HFFc6 (cell line): ENCODE data around the gene RPS6KA1. TPM values are rescaled to one million over a fixed set of nuclear protein-coding genes. Genes with fewer than 3 reads are reported as not detected.
A peak's percentile ranks its signal among the peaks of the same experiment; 100 is the strongest.

Source experiments
- DNase-seq: peaks from one replicate; pipeline ENCODE4 v3.0.0-alpha.2; 2018
- H3K27ac Mint-ChIP-seq: 2 replicates; pipeline ENCODE4 v1.8.0; 2020; ENCODE audit warnings: mild to moderate bottlenecking, mixed read lengths
- H3K27me3 Mint-ChIP-seq: 2 replicates; pipeline ENCODE4 v1.8.0; 2021; ENCODE audit warnings: mild to moderate bottlenecking, moderate library complexity, mixed read lengths; ENCODE audit not compliant: insufficient read depth
- H3K36me3 Mint-ChIP-seq: 2 replicates; pipeline ENCODE4 v1.8.0; 2021; ENCODE audit warnings: low read depth, mixed read lengths
- H3K4me1 Mint-ChIP-seq: 2 replicates; pipeline ENCODE4 v1.8.0; 2020; ENCODE audit warnings: low read depth, mixed read lengths
- H3K4me3 Mint-ChIP-seq: 2 replicates; pipeline ENCODE4 v1.8.0; 2020; ENCODE audit warnings: mild to moderate bottlenecking, moderate library complexity, mixed read lengths
- H3K9me3 Mint-ChIP-seq: 2 replicates; pipeline ENCODE4 v1.8.0; 2020; ENCODE audit warnings: mild to moderate bottlenecking, mixed read lengths
- CTCF ChIP-seq: fragments of 200-600 bp; sonication (generic); IDR thresholded peaks from 2 replicates; pipeline ENCODE4 v1.5.0; 2021; ENCODE audit warnings: antibody characterized with exemption, mild to moderate bottlenecking
- microRNA-seq: library from miRNA; unstranded; fragments of <30 nt; microRNA quantifications from one replicate; pipeline ENCODE4, GENCODE V29; 2019
- total RNA-seq, 6 experiments: library from RNA; stranded (reverse); fragmentation: NEBNext Ultra II Directional; extraction: Animal tissue kit (Norgen Biotek cat#: 25700); gene quantifications; 2 replicates in 1 of 6; 3 replicates in 5 of 6; pipeline ENCODE4 v1.2.3, GENCODE V29; 2021

RPS6KA1 gene
- total RNA-seq, 6 experiments from 2014 or later = 1.5 to 2.6 (median 1.7) TPM

- Mint-ChIP-seq H3K27ac (no peak overlapping the region), H3K4me3 (no peak overlapping the region), H3K4me1 (peaks cover 23% of the 10 kb centered on the region), H3K9me3 (no peaks in the 10 kb centered on the region), H3K27me3 (peaks cover 4% of the 10 kb centered on the region), H3K36me3 (no peaks in the 10 kb centered on the region)
- TF ChIP-seq CTCF = no peak
- no peak for DNase-seq
These were observed 87.3 kb downstream of the RPS6KA1 start for GRCh38 chr1:26616881-26617280.

- no peaks in the 10 kb centered on the region for H3K36me3 Mint-ChIP-seq
- peaks cover 4% of the 10 kb centered on the region; the same call in 1 of the 2 replicates for H3K27me3 Mint-ChIP-seq
- peak overlapping the region; percentile 13 for H3K27ac Mint-ChIP-seq
- peaks cover 24% of the 10 kb centered on the region for H3K4me1 Mint-ChIP-seq
- no peaks in the 10 kb centered on the region for H3K9me3 Mint-ChIP-seq
- H3K4me3 Mint-ChIP-seq = no peak overlapping the region
- no peak for TF ChIP-seq CTCF
- DNase-seq = no peak
These were observed 89.0 kb downstream of the RPS6KA1 start for GRCh38 chr1:26618561-26618960.

Small RNA genes within 50 kb of the gene (microRNA-seq; reads per million reads assigned to microRNA genes)
- not detected for gene MIR1976

Other genes starting within 250 kb of the RPS6KA1 start
- 100 to 1,000 TPM; 731 to 914 (median 779) TPM for gene SH3BGRL3, start 249.7 kb upstream of the RPS6KA1 start, total RNA-seq
- gene UBXN11, start 223.1 kb upstream of the RPS6KA1 start, total RNA-seq = 10 to 100 TPM in 4 of 6 experiments, 1 to 10 TPM in 2; 9.5 to 11.9 (median 10.5) TPM
- gene CD52, start 211.8 kb upstream of the RPS6KA1 start, total RNA-seq = not detected
- gene CRYBG2, start 175.6 kb upstream of the RPS6KA1 start, total RNA-seq = not detected
- not detected for gene ZNF683, start 157.0 kb upstream of the RPS6KA1 start, total RNA-seq
- gene LIN28A, start 118.9 kb upstream of the RPS6KA1 start, total RNA-seq = not detected
- 10 to 100 TPM; 68.3 to 76.1 (median 70.8) TPM for gene DHDDS, start 97.4 kb upstream of the RPS6KA1 start, total RNA-seq
- 100 to 1,000 TPM; 440 to 699 (median 668) TPM for gene HMGN2, start 57.3 kb upstream of the RPS6KA1 start, total RNA-seq
- 10 to 100 TPM; 46.1 to 51.2 (median 49.2) TPM for gene ARID1A, start 166.3 kb downstream of the RPS6KA1 start, total RNA-seq